Left renal pelvis (tissue), 4 donors: ENCODE measurements around the gene B3GNT3. TPM values are rescaled to one million over a fixed set of nuclear protein-coding genes. Genes with fewer than 3 reads are reported as not detected.
A peak's percentile ranks its signal among the peaks of the same experiment; 100 is the strongest.
"Not testable (repeated sequence)": the region's sequence is repeated elsewhere in the genome, so short reads cannot be mapped to it uniquely, and the experiment has no call there.

ENCODE experiments used
- DNase-seq, 4 donors: peaks; one replicate each; pipeline ENCODE4 v3.0.0-alpha.2; 2013; ENCODE audit warnings: low read depth in 4 of 4, low spot score in 3 of 4
- polyA plus RNA-seq, 4 donors: library from polyadenylated mRNA; unstranded; fragments of 120-200 nt; gene quantifications; one replicate each; pipeline ENCODE4 v1.2.1, GENCODE V29; 2013; ENCODE audit not compliant: insufficient read length in 4 of 4

Gene B3GNT3
- polyA plus RNA-seq, 4 donors, result 0.15 to 13.6 (median 6.3) TPM

DNA sequence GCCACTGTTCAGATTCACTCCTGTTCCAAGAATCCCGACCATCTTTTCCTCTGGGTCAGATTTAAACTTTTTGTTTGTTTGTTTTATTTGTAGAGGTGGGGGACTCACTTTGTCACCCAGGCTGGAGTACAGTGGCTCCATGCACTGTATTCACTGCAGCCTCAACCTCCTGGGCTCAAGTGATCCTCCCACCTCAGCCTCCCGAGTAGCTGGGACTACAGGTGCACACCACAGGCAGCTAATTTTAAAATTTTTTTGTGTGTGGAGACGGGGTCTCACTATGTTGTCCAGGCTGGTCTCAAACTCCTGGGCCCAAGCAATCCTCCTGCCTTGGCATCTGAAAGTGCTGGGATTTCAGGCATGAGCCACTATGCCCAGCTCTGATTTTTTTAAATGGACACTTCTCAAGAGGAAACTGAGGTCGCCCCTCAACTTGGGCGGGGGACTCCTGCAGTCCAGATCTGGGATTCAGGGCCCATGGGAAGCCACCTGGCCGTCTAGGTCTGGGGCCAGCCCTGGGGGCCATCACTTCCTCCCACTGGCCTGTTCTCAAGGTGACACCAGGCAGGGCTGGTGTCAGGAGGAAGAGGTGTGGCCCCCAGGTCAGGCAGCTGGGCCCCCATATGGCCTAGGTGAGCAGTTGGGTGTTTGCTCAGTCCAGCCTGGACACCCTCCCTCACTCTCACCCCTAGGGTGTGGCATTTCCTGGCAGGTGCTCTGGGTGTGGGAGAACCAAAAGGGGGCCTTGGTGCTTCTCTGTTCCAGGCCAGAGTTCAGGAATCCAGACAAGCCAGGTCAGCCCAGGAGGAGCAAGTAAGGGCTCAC, 1.3 kb downstream of the B3GNT3 start:
- DNase-seq, result no peak

DNA sequence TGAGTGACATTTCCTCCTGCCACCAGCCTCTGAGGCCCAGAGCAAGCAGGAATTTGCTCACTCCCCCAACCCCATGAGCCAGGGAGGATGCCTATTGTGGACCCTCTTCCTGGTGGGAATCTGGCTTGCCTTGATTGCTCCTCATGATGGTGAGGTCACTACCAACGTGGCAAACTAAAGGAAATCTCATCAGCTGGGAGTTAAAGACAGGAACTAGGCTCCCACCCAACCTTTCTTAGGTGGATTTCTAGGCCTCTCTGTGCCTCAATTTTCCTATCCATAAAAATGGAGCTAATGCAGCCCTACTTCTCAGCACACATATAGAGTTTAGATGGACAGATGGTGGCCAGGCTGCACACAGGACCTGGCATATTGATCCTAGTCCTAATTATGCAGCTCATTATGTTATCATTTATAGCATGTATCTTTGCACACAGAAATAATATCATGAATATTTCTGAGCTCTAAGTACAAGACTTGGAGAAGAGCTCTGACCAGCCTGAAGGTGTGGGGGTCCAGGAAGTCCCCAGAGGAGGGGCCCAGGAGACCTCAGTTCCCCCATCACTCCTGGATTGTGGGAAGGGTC, 2.0 kb downstream of the B3GNT3 start:
- no peak for DNase-seq

DNA sequence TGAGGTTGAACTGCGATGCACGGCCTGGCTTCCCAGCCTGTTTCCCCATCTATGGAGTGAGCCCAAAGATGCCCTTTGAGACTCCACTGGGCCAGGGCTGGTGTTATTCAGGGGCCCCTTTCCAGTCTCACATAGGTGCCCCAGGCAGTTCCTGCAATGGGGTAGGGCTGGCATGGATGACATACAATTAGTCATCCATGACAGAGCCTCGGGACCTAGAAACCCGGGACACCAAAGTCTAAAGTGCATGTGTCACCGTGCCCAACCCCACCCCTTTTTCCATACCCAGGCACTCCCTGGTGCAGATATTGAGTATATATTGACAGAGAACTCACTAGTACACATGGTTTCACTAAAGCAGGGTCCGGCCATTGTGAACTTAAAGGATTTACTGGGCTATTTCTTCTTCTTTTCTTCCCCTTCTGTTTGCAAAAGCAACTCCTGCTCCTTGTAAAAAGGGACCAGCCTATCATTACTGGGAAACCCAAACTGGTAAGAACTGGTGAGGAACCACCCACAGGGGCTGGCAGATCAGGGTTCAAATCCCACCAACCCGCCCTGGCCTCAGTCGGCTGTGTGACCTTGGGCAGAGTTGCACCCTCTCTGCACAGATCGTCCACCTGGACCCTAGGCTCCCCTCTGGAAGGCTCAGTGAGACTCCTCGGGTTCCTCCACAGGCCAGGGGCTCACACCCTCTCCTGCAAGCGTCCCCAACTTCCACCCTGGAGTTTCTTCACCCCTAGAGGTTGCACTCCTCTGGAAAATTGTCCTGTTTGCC, 2.7 kb downstream of the B3GNT3 start:
- DNase-seq, result no peak

DNA sequence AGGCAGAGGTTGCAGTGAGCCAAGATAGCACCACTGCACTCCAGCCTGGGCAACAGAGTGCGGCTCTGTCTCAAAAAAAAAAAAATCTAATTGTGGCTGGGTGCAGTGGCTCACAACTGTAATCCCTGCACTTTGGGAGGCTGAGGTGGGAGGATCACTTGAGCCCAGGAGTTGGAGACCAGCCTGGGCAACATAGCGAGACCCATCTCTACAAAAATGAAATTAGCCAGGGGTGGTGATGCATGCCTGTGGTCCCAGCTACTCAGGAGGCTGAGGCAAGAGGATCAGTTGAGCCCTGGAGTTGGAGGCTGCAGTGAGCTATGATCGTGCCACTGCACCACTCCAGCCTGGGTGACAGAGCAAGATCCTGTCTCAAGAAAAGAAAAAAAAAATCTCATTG, 3.7 kb downstream of the B3GNT3 start:
- not testable (repeated sequence) for DNase-seq

DNA sequence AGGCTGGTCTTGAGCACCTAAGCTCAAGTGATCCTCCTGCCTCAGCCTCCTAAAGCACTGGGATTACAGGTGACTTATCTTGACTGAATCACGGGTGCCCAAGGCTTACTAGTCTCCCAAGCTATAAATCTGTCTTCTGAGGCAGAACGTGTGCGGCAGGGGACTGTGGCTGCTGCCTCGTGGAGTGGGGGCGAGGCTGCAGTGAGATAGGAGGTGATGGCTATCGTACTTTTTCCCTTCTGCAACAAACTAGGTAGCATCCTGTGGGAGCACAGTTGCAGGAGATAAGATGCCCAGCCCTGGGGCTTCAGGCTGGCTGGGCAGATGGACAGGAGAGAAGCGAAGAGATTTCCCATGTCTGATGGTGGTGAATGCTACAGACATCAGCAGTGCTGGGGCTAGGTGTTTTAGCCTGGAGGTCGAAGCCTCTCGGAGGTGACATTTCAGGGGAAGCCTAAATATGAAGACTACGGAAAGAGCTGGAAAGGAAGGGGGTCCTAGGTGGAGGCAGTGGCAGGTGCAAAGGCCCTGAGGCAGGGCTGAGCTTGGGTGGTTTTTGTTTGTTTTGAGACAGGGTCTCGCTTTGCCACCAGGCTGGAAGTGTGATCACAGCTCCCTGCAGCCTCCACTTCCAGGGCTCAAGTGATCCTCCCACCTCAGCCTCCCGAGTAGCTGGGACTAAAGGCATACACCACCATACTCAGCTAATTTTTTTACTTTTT, 7.4 kb downstream of the B3GNT3 start:
- DNase-seq, result no peak

DNA sequence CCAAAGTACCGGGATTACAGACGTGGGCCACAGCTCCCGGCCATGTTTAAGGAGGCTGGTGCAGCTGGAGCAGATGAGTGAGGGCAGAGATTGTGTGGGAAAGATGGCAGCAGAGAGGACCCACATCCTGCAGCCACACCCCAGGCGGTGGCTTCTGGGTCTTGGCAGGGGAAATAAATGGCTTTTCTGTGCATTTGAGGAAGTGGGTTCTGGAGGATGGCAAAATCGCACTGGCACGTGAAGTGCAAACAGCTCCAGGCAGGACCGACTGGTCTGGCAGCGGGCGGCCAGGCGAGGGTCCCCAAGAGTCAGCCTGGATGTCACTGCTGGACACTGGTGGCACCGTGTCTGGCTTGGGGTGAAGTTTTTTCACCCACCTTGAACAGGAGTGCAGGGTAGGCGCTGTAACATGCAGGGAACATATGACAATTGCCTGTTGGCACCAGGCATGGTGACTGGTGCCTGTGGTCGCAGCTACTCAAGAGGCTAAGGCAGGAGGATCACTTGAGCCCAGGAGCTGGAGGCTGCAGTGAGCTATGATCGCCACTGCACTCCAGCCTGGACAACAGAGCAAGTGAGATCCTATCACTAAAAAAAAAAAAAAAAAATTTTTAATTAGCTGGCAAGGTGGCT, 8.4 kb downstream of the B3GNT3 start:
- no peak for DNase-seq

DNA sequence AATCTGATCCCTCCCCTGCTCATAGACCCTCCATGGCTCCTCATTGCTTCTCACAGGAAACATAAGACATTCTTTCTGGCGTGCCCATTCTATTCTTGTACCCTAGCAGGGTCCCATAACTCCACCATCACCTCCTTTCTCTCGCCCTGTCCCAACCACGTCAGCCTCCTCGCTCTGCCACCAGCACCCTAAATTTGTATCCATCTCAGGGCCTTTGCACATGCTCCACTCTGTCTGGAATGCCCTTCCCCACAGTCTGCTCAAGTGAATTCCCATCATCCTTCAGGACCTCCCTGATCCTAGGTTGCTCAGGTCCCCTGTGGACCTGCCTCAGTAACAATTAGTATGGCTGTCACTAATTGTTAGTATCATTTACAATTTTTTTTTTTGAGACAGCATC, 10.5 kb downstream of the B3GNT3 start:
- DNase-seq, result no peak

DNA sequence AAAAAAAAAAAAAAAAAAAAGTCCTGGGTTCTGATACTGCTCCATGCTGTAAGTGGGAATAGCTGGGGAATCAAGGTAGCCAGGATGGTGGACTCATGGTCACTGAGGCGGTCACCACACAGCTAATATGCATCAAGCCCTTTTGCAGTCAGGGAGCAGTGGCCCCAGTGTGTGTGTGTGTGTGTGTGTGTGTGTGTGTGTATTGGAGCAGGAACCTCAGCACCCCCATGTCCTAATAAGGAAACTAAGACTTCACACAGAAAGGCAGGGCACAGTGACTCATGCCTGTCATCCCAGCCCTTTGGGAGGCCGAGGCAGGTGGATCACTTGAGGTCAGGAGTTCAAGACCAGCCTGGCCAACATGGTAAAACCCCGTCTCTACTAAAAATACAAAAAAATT, 12.0 kb downstream of the B3GNT3 start:
- DNase-seq, result no peak

DNA sequence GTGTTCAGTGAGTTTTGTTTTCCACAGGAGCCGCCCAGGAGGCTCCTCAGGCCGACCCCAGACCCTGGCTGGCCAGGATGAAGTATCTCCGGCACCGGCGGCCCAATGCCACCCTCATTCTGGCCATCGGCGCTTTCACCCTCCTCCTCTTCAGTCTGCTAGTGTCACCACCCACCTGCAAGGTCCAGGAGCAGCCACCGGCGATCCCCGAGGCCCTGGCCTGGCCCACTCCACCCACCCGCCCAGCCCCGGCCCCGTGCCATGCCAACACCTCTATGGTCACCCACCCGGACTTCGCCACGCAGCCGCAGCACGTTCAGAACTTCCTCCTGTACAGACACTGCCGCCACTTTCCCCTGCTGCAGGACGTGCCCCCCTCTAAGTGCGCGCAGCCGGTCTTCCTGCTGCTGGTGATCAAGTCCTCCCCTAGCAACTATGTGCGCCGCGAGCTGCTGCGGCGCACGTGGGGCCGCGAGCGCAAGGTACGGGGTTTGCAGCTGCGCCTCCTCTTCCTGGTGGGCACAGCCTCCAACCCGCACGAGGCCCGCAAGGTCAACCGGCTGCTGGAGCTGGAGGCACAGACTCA, 12.9 kb downstream of the B3GNT3 start:
- DNase-seq, result no peak

DNA sequence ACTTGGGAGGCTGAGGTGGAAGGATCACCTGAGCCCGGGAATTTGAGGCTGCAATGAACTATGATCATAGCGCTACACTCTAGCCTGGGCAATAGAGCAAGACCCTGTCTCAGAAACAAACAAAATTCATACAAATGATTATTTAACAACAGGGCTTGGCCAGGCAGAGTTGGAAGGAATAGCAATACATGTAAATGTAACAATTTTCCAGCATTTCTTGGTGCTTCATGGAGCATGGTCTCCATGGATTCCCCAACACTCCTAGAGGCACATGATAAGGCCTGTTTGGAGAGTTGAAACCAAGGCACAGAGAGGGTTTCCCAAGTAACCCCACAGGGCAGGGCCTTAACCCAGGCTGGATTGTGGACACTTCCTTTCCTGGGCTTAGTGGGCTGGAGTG, 16.2 kb downstream of the B3GNT3 start:
- no peak for DNase-seq

DNA sequence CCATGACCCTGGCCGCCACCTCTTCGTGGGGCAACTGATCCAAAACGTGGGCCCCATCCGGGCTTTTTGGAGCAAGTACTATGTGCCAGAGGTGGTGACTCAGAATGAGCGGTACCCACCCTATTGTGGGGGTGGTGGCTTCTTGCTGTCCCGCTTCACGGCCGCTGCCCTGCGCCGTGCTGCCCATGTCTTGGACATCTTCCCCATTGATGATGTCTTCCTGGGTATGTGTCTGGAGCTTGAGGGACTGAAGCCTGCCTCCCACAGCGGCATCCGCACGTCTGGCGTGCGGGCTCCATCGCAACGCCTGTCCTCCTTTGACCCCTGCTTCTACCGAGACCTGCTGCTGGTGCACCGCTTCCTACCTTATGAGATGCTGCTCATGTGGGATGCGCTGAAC, 16.7 kb downstream of the B3GNT3 start:
- DNase-seq, result no peak

DNA sequence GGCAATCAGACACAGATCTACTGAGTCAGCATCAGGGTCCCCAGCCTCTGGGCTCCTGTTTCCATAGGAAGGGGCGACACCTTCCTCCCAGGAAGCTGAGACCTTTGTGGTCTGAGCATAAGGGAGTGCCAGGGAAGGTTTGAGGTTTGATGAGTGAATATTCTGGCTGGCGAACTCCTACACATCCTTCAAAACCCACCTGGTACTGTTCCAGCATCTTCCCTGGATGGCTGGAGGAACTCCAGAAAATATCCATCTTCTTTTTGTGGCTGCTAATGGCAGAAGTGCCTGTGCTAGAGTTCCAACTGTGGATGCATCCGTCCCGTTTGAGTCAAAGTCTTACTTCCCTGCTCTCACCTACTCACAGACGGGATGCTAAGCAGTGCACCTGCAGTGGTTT, 17.2 kb downstream of the B3GNT3 start:
- no peak for DNase-seq

DNA sequence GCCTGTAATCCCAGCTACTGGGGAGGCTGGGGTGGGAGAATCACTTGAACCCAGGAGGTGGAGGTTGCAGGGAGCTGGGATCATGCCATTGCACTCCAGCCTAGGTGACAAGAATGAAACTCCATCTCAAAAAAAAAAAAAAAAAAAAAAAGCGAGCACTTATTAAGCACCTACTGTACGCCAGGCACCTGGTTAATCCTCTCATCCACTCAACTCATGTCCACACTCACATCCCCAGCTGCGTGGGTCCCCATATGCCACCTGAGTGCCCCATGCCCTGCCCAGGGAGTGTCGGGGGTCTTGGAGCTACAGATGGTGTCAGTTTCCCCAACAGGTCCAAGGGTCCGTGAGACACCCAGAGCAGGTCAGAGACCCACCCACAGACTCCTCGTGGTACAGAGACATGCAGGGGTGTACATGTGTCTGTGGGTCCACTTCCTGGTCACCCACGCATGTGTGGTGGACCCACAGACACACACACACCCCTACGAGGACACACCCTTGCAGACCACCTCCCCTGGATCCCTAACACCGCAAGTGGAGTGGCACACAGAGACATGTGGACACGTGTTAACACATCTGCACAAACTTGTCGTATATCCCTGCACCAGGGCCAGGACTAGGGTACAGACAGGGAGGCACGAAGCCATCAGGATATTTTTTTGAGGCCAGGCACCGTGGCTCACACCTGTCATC, 22.9 kb downstream of the B3GNT3 start:
- no peak for DNase-seq

DNA sequence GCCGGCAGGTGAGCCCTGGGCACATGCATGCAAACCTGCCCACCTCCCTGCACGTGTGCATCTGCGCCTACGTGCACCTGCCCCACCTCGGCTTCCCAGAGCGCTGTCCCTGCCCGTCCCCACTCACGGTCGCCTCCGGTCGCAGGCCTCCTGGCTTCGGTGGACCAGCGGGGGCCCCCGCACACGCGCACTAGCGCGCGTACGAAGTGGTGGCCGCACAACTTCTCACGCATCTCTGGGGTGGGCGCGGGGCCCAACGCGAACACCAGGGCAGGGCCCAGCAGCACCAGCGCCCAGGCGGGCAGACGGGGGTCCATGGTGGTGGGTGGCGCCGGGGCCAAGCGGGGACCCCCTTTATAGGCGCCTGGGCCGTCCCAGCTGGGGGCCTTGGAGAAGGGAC, 26.3 kb downstream of the B3GNT3 start, which contains the start of gene INSL3:
INSL3 (minus strand) TSS at position 330 of the 400 bp plus-strand sequence; CDS start at position 317, 13 bp downstream.
- no peak for DNase-seq

DNA sequence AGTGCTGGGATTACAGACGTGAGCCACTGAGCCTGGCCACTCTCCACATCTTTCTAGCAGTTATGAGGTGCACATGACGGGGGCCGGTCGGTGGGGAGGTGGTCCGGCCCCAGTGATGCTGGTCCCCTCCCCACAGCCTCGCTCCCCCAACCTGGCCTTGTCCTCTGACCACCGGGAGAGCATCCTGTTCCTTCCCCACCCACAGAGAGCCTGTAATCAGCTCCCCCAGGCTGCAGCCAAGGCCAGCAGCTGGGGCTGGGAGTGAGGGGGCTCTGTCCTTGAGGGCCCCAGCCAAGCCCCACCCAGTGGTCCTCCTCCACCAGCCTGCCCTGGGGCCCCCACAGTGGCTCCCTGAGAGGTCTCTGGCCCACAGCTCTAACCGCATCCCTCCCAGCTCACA, 29.4 kb downstream of the B3GNT3 start:
- DNase-seq, result no peak

DNA sequence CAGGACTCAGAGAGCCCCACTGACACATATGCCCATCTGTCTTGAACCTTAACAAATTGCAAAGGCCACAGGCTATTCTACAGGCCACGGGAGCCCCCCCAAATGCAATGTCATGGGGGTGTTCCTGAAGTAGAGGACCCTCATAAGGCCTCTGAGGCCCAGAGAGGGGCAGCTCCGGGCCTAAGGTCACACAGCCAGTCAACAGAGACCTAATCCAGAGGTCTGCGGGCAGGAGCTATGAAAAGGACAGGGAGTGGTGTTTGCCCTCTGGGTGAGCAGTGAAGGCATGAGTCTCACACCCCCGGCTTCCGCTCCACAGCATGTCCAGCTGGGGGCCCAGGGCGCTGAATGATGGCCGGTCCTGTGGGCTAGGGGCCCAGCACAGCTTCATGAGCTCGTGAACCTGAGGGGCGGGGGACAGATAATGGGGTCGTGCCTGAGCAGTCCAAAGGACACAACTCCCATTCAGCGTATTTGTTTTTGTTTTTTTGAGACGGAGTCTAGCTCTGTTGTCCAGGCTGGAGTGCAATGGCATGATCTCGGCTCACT, 31.6 kb downstream of the B3GNT3 start:
- DNase-seq, result no peak

DNA sequence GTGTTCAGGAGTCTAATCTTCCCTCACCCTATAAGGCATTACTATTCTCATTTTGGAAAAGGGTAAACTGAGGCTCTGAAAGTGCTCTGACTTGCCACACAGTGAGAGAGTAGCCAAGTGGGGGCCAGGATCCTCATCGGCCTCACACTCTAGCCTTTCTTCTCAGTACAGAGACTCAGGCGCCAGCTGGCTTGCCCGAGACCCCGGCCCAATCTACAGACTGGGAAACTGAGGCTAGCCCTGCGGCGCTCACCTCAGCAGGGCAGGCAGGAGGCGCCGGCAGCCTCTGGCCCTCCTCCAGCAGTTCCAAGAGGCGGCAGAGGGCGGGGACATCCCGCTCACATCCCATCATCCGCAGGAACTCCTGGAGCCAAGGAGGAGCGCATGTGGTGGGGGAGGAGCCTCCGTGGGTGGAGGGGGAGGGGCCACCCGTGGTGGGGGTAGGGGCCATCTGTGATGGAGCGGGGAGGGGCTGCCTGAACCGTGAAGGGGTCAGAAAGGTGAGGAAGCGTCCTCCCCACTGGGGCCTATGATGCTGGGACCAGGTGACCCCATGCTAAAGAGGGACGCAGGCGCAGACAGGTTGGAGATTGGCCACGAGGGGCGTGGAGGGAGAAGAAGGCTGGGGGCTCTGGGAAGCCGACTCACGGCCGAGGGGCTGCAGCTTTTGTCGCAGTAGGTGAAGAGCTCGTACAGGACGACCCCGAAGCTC, 35.1 kb downstream of the B3GNT3 start:
- peak in 1 of 4 donors; percentile 26 for DNase-seq
